DLD1 (cell line): ENCODE results near the gene INTS6.

Experiments used
- in situ Hi-C: cut with HindIII; loops from 2 replicates; pipeline ENCODE4 v1.10.0; 2017; ENCODE audit warnings: low sequenced_read_pairs

INTS6 gene

DNA sequence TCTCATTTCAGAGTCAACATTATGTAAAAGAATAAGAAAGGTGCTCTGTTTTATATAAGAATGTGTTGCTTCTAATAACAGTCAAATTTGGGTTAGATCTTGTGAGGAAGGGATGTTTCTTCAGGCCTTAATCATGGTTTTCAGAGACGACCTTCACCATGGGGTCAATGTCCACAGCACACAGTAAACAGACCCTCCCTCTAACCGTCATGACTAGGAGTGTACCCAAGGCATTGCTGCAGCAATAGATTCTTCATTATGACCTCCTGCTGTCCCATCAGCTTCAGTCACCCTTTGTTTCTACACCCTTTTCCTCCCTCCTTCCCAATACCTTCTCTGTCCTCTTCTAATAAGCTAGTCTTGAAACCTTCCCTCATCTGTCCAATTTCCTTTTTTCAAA is 97.6 kb downstream of the INTS6 start:
- in situ Hi-C loops, result no loop called here

DNA sequence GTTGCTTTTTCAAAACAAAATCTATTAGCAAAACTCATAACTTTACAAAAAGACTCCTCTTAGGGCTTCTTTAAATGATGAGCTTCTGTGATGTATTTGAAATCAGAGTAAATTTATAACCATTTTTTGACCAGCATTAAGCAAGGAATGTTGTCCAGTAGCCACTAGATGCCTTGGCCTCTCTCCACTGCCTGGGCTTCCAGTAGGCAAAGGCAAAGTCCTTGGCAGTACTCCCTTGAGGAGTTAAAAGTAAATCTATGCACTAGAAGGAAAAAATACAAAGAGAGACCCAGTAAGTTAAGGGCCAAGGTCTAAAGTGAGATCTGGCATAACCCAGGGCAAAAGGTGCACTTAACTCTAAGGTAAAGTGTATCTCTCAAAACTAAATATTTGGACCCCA is 103.8 kb downstream of the INTS6 start:
- in situ Hi-C loops, result no loop called here

DNA sequence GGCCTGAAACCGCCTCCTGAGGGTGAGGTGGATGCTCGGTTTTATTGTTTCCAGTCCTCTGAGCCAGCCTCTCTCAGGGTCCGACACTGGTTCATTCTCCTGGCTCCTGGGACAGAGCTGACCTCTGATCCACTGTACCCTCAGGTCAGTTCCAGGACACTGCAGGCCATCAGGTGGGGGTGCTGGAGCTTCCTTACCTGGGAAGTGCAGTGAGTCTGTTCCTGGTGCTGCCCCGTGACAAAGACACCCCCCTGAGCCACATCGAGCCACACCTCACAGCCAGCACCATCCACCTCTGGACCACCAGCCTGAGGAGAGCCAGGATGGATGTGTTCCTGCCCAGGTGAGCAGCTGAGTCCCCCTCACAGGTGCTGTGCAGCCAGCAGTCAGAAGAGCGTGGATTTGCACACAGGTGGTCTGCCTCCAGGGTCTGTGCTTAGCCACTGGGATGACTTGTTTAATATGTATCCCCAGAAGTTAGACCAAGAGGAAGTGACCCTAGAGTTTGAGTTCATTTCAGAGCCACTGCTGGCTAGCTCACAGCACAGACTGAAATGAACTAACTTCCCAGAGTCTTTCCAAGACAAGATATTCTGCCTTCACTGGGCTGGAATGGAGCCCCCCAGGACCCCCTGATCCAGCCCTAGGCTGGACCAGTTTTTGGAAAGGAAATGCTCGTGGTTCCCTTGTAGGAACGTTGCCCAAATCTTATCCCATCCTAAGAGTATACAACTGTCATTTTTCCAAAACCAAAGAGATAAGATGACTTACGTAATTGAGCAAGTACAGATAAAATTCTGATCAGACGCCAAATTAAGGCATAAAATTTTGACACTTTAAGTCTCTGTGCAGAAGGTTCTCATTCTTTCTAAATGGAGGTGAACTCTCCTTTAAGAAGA is 104.5 kb downstream of the INTS6 start:
- in situ Hi-C loops, result no loop called here

DNA sequence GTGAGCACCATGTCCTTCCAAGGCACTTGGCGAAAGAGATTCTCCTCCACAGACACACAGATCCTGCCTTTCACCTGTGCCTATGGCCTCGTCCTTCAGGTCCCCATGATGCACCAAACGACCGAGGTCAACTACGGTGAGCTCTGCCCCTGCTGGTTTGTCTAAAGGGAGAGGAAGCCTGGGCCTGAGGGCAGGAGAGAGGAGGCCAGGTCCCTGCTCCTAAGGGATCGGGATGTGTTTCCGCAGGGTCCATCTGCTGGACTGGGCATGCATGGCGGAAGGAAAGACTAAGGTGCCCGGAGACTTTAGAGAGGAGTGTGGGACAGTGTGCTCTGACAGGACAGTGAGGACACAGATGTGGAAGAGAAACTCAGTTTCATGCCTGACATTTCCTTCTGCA is 105.7 kb downstream of the INTS6 start:
- in situ Hi-C loops, result no loop called here

DNA sequence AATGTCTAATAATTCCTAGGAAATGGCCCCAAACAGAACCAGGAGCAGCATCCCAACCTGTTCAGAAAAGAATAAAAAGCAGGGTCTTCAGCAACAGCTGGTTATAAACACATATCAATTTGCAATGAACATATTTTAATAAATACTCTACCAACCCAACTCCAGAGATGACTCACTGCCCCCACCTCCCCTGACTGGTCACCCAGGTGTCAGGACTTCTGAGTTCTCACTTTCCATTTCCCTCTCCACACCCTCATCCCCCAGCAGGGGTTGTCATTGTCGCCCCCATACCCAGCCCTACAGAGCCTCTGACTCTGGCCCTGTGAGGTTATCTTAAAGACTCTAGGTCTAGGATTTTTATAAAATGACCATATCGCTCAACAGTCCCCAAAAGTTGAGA is 106.4 kb downstream of the INTS6 start:
- in situ Hi-C loops, result no loop called here

DNA sequence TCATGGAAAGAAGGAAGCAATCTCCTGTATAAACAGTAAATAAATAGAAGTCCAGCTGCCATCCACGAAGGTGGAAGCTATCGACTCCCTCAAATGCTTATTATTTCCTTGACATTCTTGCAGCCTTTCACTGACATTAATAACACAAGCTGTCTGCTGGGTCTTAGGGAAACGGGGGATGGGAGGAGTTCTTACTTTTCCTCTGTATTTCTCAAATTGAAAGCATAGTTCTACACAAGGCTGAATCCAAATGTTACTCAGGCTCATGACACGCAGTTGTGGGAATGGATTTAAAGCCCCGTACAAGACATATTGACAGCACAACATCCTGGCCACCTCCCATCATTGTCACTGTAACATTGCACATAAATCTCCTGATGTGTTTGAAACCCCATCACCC is 109.4 kb downstream of the INTS6 start:
- in situ Hi-C loops, result no loop called here

DNA sequence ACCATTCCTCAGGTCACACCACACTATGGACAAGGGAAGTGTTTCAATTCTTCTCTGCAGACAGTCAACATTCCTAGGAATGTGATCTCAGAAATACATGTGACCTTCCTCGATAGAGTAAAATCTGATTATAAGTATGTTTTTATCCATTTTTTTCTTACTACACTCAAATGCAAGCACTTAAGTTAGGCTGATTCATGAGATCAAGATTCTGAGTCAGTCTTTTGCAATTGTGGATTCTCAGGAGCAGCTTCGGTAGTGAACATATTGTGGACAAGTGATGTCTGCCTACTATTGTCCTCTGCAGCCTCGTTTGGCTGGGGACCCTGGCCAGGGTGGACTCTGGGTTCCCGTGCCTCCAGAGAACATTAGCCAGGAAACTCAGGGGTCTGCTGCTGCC is 110.1 kb downstream of the INTS6 start:
- in situ Hi-C loops, result no loop called here

DNA sequence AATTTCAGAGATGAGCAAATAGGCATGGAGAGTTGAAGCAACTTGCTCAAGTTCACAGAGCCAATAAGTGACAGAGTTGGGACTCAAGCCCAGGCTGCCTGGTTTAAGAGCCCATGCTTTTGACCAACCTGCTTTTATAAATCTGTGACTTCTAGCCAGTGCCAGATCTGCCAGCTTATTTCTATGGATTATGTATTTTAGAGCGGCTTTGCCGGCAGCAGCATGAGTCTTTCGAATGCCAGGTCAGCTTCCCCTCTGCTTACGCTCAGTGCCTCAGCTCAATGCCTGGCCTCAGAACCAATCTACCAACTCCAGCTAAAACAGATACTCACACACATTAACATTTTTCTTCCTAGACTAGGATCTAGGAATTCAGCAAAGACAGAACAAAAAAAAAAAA is 111.0 kb downstream of the INTS6 start:
- in situ Hi-C loops, result no loop called here

DNA sequence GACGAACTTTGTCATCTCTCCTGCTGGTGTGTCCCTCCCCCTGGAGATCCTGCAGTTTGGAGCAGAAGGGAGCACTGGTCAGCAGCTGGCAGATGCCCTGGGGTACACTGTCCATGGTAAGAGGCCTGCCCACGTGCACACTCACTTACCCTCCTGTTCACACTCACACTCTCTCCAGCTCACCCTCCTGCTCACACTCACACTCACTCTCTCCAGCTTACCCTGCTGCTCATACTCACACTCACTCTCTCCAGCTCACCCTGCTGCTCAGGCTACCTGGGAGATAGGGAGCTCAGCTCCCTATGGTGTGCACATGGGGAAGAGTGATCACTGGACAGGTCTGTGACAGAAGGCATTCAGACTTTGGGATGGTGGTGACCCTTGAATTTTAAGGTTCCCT is 111.6 kb downstream of the INTS6 start:
- in situ Hi-C loops, result no loop called here

DNA sequence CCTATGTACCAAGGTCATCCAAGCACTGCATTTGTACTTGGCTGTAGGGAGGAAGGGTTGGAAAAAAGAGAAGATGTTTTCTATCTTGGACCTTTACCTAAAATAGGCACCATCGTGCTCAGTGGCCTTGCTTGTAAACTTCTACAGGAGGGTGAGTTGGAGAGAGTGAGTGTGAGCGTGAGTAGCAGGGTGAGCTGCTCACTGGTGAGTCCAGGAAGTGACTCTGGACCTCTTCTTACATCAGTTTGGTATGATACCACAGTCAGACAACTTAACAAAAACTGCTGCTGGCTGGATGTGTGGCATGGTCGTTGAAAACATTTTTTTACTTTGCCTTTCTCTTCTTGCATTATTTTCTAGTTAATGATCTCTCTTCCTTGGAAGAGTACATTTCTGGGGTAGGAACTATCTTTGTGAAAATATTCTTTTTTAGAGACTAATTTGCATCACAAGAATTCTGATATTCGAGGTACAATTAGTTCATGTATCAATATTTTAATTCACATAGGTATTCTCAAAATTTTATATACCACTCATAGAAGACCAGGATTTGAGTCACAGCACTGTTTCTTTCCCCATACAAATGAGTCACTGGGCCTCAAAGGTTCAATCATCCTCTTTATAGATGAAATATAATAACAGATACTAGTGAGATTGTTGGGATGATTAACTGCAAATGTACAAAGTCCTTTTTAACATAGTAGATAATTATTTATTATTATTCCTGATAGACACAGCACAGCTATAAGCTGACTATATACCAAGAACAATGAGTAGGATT is 112.7 kb downstream of the INTS6 start:
- in situ Hi-C loops, result no loop called here

DNA sequence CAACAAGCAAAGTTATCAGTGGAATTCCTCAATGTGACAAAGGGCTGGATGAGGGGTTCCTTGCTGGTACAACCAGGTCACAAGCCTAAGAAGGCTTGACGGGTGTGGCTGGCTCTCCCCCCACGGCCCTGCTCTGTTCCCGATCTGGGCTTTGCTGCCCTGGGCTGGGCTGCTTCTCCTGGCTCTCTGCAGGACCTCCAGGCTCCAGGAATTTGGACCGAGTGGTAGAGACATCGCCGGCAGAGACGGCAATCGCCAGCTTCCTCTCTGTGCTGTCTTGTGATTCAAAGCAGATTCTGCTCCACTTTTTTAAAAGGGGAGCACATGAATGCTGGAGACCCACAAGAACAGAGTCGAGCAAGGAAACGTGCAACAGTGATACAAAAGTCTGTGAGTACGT is 113.5 kb downstream of the INTS6 start, which contains the start of gene SERPINE3:
TSS of gene SERPINE3 (plus strand) at position 338 of the 400 bp plus-strand sequence. CDS start 1,401 bp downstream, outside the sequence.
- in situ Hi-C loops, result no loop called here

DNA sequence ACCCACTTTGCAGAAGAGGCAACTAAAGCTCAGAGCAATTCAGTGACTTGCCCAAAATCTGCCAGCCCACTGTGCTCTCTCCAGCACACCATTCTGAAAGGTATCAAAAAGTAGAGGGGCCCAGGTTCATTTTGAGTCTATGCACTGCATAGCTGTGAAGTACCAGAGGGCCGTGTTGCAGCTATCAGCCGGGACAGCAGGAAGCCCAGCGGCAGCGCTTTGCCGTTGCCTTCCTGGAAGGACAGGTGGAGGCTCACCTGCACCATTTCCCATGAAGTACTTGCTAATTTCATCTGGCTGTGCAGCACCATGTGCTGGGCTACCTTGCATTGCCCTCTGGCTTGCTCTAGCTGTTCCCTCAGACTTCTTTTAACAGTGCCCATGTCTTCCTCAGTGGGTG is 116.1 kb downstream of the INTS6 start:
- in situ Hi-C loops, result no loop called here

DNA sequence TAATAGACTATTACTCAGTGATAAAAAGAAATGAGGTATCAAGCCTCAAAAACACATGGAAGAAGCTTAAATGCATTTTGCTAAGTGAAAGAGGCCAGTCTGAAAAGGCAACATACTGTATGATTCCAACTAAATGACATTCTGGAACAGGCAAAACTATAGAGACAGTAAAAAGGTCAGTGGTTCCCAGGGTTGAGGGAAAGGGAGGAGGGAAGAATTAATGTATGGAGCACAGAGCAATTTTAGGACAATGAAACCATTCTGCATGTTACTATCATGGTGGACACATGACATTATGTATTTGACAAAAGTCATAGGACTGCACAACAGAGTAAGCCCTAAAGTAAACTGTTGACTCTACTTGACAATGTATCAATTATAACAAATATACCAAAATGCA is 119.0 kb downstream of the INTS6 start:
- in situ Hi-C loops, result no loop called here

DNA sequence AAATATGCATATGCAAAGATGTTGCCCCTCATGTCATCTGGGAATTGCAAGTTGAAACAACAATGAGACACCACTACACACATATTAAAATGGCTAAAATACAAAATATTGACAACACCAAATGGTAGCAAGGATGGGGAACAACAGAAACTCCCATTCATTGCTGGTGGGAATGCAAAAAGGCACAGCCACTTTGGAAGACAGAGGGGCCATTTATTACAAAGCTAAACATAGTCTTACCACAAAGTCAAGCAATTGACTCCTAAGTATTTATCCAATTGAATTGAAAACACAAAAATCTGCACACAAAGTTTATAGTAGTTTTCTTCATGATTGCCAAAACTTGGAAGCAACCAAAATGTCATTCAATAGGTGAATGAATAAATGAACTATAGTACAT is 119.4 kb downstream of the INTS6 start:
- in situ Hi-C loops, result no loop called here

DNA sequence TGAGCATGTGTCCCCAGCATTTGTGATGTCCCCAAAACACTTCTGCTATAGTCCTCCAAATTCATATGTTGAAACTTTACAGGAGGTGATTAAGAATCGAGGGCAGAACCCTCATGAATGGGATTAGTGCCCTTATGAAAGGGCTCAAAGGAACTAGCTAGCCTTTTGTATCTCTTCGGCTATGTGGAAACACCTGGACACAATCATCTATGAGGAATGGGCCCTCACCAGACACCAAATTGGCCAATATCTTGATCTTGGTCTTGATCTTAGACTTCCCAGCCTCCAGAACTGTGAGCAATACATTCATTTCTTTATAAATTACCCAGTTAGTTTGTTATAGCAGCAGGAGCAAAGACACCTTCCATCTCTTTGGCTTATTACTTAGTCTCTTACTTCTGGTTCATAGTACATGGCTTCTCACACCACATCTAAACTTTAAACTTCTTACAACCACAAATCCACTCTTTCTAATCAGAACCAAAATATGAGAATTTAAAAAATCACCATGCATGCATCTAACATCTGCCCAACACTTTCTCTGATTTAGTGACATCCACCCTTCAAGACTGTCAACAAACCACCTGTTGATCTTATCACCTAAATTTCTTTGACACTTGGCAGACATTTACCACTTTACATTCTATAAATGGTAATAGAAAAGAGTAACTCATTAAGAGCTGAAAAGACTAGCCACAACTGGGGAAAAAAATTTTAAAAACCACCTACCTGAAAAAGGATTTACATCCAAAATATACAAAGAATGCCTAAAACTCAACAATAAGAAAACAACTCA is 120.1 kb downstream of the INTS6 start:
- in situ Hi-C loops, result no loop called here

DNA sequence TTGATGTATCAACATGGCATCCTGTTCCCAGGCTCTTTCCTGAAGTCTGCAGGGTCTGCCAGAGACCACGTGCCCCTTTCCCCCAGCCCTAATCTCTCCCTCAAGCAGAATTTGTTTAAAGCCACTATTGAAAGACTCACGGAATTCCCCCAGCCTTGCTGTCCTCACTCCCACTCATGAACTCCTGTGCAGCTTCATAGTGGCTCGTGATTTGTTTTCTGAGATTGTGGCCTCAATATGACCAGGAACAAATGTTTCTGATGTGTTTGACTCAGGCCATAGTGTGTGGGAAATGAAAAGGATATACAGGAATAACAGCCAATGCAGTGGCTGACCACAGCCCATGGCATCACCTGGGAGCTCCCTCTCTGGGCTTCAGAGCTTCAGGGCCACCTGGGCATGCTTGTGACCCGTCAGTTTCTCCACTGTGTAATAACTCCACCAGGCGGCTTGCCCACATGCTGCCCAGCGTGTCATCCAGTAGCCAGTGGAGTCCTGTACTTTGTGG is 121.4 kb downstream of the INTS6 start:
- in situ Hi-C loops, result no loop called here

DNA sequence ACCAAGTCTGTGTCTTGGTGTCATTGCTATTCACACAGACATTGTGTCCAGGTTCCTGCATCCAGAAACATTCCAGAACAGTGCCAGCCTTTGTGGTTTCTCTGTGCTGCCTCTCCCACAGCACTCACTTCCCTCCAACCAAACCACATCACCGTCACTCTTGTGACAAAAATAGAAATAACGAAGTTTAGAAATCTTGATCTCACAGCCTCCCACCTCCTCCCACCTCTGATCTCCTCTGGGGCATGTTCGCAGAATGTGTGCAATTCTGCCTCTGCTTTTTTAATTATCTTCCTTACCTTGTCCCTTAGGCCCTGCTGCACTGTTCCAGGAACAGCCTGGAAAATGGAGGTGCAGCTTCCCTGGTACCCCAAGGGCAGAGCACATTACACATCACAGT is 122.0 kb downstream of the INTS6 start:
- in situ Hi-C loops, result no loop called here

DNA sequence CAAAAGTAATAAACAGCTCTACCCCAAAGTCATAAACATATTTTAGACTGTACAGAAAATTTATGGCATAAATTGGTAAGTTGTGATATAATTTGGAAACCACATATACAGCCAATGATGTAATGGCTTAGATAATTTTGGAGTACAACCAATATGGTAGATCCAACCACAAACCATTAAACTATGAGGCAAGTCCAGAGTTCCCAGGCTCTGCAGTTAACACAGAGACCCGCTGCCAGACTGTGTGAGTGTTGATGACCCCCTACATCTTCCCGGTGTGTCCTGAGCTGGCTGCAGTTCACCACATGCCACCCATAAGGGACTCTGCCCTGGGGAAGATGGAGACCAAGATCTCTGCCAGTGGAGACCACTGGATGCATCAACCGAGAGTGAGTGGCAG is 123.2 kb downstream of the INTS6 start:
- in situ Hi-C loops, result no loop called here

DNA sequence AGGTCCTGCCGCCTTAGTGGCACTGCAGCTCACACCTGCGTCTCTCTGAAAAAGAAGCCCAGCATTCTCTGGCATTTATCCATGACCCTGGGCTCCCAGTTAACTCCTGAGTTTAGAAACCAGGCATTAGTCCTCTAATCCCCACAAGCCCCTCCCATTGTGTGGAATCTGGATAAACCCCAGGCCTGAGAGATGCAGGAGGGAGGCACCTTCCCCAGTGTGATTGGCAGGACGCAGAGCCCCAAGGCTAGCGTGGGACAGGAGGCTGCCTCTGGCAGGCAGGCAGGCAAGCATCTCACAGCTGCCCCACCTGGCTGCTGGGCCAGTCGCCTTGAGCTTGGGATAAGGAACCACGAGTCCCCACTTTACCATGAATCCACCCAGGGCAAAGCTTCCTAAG is 124.3 kb downstream of the INTS6 start:
- in situ Hi-C loops, result no loop called here

DNA sequence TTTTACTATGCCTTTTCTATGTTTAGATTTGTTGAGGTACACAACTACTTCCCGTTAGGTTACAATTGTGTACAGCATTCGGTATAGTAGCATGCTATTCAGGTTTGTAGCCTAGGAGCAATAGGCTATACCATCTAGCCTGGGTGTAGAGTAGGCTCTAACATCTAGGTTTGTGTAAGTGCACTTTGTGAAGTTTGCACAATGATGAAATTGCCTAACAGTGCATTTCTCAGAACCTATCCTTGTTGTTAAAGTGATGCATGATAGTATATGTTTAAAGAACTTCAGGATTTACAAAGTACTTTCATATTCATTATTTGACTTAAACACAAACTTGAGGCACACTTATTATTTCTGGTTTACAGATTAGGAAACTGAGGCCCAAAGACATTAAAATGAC is 124.9 kb downstream of the INTS6 start:
- in situ Hi-C loops, result no loop called here

DNA sequence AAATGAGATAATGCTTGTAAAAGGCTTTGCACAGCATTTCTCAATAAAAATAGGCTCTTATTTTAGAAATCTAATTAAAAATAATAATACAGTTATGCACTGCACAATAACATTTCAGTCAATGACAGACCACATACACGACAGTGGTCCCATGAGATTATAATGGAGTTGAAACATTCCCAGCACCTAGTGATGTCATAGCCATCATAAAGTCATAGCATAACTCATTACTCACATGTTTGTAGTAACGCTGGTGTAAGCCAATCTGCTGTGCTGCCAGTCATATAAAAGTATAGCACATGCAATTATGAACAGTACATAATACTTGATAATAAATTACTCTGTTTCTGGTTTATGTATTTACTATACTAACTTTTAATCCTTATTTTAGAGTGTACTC is 126.1 kb downstream of the INTS6 start:
- in situ Hi-C loops, result no loop called here
